ENCODE results near the gene CATSPERZ.

- TF ChIP-seq EP300 (IDR thresholded peaks at IDR 0.05) (no peak), POLR2A (IDR thresholded peaks at IDR 0.05) (no peak)
- TF ChIP-seq, protein P1, sequence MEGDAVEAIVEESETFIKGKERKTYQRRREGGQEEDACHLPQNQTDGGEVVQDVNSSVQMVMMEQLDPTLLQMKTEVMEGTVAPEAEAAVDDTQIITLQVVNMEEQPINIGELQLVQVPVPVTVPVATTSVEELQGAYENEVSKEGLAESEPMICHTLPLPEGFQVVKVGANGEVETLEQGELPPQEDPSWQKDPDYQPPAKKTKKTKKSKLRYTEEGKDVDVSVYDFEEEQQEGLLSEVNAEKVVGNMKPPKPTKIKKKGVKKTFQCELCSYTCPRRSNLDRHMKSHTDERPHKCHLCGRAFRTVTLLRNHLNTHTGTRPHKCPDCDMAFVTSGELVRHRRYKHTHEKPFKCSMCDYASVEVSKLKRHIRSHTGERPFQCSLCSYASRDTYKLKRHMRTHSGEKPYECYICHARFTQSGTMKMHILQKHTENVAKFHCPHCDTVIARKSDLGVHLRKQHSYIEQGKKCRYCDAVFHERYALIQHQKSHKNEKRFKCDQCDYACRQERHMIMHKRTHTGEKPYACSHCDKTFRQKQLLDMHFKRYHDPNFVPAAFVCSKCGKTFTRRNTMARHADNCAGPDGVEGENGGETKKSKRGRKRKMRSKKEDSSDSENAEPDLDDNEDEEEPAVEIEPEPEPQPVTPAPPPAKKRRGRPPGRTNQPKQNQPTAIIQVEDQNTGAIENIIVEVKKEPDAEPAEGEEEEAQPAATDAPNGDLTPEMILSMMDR (IDR thresholded peaks at IDR 0.05), result no peak
Observed at GRCh38 chr11:64275031-64275800, 24.9 kb upstream of the CATSPERZ start.
